Measurements from ENCODE around the gene CHRDL2.

The CHRDL2 gene

GRCh38 chr11:74684661-74685060 lies 46.6 kb downstream of the CHRDL2 start:
- no peak for DNase-seq

GRCh38 chr11:74683941-74684481 lies 47.2 kb downstream of the CHRDL2 start:
- no peak for DNase-seq

GRCh38 chr11:74683279-74683871 lies 47.9 kb downstream of the CHRDL2 start:
- DNase-seq: no peak

- no peak for DNase-seq
These were observed 48.4 kb downstream of the CHRDL2 start for GRCh38 chr11:74682731-74683278.

GRCh38 chr11:74681686-74682651 lies 49.3 kb downstream of the CHRDL2 start:
- DNase-seq: no peak

- no peak for DNase-seq
These were observed 50.3 kb downstream of the CHRDL2 start for GRCh38 chr11:74680703-74681531.

GRCh38 chr11:74680035-74680671 lies 51.1 kb downstream of the CHRDL2 start:
- DNase-seq: no peak

- no peak for DNase-seq
These were observed 51.7 kb downstream of the CHRDL2 start for GRCh38 chr11:74679513-74679865.

GRCh38 chr11:74678591-74679512 lies 52.4 kb downstream of the CHRDL2 start:
- DNase-seq: no peak

- no peak for DNase-seq
These were observed 53.2 kb downstream of the CHRDL2 start for GRCh38 chr11:74678041-74678440.

- no peak for DNase-seq
These were observed 54.1 kb downstream of the CHRDL2 start for GRCh38 chr11:74677131-74677530.

GRCh38 chr11:74676596-74676995 lies 54.6 kb downstream of the CHRDL2 start:
- no peak for DNase-seq

GRCh38 chr11:74675761-74676160 lies 55.5 kb downstream of the CHRDL2 start:
- DNase-seq: no peak

- DNase-seq: no peak
These were observed 57.4 kb downstream of the CHRDL2 start for GRCh38 chr11:74673693-74674360.

- no peak for DNase-seq
These were observed 58.1 kb downstream of the CHRDL2 start for GRCh38 chr11:74672956-74673692.

- DNase-seq: no peak
These were observed 58.8 kb downstream of the CHRDL2 start for GRCh38 chr11:74672332-74672955.

- no peak for DNase-seq
These were observed 59.6 kb downstream of the CHRDL2 start for GRCh38 chr11:74671520-74672196.

- DNase-seq: no peak
These were observed 61.1 kb downstream of the CHRDL2 start for GRCh38 chr11:74670171-74670570.
